VCaP (cell line): ENCODE data around the gene ZNF592.

Source experiments
- H3K27ac ChIP-seq: fragments of 450-650 bp; 2 replicates; pipeline ENCODE4 v1.5.1; 2017
- TF ChIP-seq, protein P1 (sequence below): fragments of 450-650 bp; conservative IDR thresholded peaks from 2 replicates; pipeline ENCODE4 v1.5.1; 2017; ENCODE audit warnings: mild to moderate bottlenecking, moderate library complexity

Gene ZNF592

DNA sequence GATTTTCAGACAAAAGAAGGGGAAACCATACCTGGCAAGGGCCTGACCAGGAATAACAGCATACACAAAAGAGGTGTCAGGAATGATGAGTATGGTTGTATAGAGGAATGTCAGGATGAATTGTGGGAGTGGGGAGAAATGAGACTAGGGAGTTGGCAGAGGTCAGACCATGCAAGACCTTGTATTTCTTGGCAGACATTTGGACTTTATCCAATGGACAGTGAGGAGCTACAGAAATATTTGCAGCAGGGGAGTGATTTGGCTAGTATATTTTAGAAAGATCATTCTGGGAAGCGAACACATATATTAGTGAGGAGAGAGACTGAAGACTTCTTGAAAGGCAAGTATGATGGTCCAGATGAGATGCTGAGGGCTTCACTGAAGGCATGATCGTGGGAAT lies 43.4 kb downstream of the ZNF592 start:
- TF ChIP-seq, protein P1, sequence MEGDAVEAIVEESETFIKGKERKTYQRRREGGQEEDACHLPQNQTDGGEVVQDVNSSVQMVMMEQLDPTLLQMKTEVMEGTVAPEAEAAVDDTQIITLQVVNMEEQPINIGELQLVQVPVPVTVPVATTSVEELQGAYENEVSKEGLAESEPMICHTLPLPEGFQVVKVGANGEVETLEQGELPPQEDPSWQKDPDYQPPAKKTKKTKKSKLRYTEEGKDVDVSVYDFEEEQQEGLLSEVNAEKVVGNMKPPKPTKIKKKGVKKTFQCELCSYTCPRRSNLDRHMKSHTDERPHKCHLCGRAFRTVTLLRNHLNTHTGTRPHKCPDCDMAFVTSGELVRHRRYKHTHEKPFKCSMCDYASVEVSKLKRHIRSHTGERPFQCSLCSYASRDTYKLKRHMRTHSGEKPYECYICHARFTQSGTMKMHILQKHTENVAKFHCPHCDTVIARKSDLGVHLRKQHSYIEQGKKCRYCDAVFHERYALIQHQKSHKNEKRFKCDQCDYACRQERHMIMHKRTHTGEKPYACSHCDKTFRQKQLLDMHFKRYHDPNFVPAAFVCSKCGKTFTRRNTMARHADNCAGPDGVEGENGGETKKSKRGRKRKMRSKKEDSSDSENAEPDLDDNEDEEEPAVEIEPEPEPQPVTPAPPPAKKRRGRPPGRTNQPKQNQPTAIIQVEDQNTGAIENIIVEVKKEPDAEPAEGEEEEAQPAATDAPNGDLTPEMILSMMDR: no peak
- no peak overlapping the region for H3K27ac ChIP-seq

DNA sequence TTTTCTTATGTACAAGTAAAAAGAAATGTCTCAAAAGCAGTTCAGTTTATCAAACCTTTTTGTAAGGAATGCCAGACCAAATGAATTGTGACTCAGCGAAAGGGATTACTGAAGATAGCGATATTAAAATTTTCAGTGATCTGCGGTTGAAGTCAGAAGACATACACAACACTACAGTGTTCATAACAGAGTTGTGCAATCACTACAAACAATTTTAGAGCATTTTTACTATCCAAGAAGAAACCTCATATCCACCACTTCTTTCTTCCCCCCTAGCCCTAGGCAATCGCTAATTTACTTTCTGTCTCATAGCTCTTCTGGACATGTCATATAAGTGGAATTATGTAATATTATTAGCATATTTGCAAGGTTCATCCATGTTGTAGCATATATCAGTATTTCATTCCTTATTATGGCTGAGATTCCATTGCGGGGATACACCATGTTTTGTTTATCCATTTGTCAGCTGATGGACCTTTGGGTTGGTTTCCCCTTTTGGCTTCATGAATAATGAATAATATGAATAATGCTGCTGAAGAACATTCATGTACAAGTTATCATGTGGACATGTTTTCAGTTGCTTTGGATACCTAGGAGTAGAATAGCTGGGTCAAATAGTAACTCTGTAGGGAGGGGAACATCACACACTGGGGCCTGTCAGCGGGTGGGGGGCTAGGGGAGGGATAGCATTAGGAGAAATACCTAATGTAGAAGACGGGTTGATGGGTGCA lies 45.2 kb downstream of the ZNF592 start:
- TF ChIP-seq, protein P1: no peak
- no peak overlapping the region for H3K27ac ChIP-seq

DNA sequence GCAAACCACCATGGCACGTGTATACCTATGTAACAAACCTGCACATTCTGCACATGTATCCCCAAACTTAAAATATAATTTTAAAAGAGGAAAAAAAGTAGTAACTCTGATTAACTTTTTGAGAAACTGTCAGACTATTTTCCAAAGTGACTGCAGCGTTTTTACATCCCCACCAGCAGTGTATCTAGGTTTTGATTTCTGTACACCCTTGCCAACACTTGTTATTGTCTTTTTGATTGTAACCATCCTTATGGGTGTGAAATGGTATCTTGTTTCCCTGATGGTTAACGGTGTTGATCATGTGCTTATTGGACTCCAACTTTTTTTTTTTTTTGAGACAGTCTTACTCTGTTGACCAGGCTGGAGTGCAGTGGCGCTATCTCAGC lies 45.8 kb downstream of the ZNF592 start:
- H3K27ac ChIP-seq: no peak overlapping the region
- TF ChIP-seq, protein P1: no peak

DNA sequence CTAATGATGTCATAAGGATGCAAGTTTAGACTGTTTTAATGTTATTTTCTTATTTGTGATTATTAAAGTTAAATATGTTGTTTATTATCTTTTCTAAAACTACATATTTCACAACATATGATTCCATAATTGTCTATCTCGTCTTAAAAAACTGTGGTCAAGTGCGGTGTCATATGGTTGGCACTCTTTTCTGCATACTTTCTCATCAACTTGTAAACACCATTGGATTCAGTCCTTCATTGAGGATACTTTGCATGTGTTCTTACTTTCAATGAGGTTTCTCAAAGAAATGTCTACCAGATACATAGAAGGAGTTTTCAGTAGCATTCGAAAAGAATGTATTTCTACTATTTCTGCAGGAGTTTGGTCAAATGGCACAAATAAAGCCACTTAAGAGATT lies 46.8 kb downstream of the ZNF592 start:
- H3K27ac ChIP-seq: no peak overlapping the region
- TF ChIP-seq, protein P1: no peak

DNA sequence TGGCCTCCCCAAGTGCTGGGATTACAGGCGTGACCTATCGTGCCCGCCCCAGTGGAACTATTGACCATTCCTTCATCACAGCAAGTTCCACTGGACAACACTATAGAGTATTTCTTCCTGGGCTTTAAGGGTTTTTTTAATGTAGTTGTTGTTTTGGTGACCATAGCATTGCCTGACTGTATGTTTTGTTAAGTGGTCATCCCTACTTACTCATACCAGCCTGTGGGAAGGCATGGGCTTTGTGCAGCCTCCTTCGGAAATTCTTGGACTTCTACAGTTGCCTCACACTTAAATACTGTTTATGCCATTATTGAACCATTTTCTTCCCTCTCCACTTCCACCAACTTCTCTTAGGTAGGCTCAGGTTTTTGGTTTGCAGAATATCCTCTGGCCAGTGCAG lies 48.8 kb downstream of the ZNF592 start:
- TF ChIP-seq, protein P1: no peak
- no peak overlapping the region for H3K27ac ChIP-seq

DNA sequence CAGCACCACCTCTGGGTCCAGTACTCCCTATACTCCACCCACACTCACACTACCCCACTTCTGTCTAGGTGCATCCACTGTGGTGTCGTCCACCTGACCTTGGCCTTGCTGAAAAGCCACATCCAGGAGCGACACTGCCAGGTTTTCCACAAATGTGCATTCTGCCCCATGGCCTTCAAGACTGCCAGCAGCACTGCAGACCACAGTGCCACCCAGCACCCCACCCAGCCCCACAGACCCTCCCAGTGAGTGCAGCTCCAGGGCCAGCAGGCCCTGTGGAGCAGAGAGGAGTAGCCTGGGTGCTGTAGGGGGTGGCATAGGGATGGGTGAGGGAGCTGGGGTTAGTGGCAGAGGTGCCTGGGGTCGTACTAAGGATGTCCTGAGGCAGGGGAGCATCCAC lies 49.4 kb downstream of the ZNF592 start:
- TF ChIP-seq, protein P1: no peak

DNA sequence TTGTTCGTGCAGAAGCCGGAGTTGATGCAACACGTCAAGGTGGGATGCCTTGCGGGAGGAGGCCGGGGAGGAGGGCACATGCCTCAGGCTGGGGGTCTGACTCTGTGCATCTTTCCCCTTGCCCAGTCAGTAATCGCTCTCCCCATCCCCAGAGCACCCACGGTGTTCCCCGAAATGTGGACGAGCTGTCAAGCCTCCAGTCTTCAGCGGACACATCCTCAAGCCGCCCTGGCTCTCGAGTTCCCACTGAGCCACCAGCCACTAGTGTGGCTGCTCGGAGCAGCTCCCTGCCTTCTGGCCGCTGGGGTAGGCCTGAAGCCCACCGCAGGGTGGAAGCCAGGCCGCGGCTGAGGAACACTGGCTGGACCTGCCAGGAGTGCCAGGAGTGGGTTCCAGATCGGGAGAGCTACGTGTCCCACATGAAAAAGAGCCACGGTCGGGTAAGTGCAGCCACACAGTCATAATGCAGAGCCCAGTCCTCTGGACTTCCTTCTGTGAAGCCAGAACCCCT lies 50.1 kb downstream of the ZNF592 start:
- H3K27ac ChIP-seq: no peak overlapping the region
- TF ChIP-seq, protein P1: no peak

More for the DNA sequence above, 49.4 kb downstream of the ZNF592 start:
- H3K27ac ChIP-seq: no peak overlapping the region
